Endometrial microvascular endothelial cells (primary cell): ENCODE measurements around the gene DOCK2. TPM values are rescaled to one million over a fixed set of nuclear protein-coding genes. Genes with fewer than 3 reads are reported as not detected.

Experiments used
- in situ Hi-C: cut with HindIII; loops from 2 replicates; pipeline ENCODE4 v1.10.0; 2017; ENCODE audit warnings: low sequenced_read_pairs, low pct_unique_long_range_greater_than_20kb; ENCODE audit errors: inconsistent ontology term
- total RNA-seq: library from RNA; depleted of rRNA; stranded (reverse); fragments of >200 nt; gene quantifications from one replicate; pipeline ENCODE4 v1.2.3, GENCODE V29; 2015; ENCODE audit errors: inconsistent ontology term

The DOCK2 gene
- total RNA-seq, 1 donor from 2014 or later: not detected

DNA sequence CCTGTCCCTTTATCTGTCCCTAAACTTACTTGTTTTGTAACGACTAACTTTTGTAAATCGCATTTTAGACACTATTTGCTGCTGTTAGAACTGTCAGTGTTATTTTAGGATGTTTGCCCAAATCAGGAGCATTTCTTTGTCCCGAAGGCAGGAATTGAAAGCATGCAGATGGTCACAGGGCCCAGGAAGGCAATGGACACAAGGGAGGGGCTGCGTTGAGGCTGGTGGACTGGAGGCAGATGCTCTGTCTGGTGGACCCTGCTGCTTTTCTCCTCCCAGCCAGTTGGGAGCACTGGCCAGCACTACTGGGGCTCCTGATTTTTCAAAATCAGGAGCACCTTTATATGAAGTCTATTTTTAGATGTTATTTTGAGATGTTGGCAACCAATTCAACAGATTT lies 31.7 kb downstream of the DOCK2 start:
- in situ Hi-C loops: no loop called here

DNA sequence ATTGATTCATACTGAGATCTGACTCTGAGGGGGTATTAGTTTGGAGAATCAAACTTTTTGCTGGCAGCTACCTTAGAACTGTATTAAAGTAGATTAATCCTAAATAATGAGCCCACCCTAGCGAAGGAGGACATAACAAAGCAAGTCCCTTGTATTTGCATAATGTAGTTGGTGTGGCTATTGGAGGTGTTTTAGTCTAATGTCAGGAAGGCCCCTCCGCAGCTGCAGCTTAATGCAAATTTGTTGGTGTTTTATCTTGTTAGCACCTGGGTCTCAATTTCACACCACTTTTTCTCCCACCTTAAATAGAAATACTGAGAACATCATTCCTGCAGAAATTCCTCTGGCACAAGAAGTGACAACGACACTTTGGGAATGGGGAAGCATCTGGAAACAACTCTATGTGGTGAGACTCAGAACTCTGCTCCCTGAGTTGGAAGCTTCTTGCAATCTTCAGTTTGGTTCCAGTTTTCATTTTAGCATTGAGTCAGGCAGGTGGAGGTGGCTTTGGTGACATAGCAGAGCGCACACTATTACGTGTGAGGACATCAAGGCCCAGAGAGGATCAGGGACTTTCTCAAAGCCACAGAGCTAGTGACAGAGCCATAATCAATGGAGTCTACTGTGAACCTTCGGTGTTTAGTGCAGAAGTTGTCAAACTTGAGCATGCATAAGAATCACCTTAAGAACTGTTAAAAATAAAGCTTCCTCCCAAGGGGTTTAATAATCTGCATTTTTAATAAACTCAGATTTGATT lies 33.9 kb downstream of the DOCK2 start:
- in situ Hi-C loops: no loop called here

DNA sequence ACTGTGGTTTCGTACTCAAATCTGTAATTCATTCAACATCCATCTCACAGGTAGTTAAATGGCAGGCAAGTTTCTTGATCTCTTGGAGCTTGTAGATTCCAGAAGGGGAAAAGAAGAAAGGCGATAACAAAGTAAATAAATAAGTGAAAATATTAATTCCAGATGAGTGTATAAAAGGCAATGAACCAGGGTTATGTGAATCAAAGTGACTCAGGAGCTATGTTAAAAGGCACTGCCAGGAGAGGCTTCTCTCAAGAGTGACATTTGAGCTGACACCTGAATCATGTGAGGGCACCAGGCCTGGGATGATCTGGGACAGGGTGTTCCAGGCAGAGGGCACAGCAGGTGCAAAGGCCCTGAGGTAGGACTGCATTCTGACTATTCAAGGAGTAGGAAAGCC lies 45.0 kb downstream of the DOCK2 start:
- in situ Hi-C loops: no loop called here

DNA sequence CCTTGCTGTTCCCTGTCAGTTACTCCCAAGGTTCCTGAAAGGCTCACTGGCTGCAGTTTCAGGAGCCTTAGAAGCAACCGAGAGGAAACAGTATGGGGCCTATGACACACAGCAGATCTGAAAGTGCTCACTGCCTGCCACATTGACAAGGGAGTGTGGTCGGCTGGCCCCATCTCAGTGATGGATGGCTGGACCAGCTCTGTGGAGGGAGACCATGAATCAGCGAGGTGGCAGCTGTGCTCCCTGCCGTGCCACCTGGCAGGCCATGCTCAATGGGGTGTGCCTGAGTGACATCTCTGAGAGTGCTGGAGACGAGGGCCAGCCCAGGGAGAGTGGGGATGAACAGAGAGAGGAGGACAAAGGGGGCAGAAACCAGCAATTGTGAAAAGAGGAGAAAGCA lies 49.1 kb downstream of the DOCK2 start:
- in situ Hi-C loops: no loop called here

DNA sequence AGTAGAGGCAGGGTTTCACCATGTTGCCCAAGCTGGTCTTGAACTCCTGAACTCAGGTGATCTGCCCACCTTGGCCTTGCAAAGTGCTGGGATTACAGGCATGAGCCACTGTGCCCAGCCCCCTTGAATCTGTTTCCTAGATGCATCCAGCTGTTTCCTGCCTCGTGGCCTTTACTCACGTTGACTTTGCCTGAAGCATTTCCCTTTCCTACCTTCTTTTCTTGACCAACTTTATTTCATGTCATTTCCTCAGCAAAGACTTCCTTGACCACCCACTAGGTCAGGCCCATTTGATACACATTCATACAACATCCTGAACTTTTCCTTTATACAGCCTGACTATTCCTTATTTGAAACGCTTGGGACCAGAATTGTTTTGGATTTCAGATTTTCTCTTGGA lies 51.0 kb downstream of the DOCK2 start:
- in situ Hi-C loops: no loop called here

DNA sequence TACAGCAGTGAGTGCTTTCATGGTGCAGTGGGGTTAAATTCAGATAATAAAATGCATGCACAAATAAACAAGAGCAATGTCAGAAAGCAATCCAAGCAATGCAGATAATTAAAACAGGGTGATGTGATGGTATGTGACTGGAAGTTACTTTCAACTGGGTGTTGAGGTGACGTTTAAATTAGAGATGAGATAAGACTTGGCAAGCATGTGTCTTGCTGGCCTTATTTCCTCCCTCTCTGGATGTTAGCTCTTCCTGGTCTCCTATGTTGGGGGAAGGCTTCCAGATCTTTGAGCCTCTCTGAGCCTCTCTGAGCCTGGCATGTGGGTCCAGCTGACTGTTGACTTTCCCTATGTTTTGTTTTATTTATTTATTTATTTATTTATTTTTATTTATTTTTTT lies 54.4 kb downstream of the DOCK2 start:
- in situ Hi-C loops: no loop called here

DNA sequence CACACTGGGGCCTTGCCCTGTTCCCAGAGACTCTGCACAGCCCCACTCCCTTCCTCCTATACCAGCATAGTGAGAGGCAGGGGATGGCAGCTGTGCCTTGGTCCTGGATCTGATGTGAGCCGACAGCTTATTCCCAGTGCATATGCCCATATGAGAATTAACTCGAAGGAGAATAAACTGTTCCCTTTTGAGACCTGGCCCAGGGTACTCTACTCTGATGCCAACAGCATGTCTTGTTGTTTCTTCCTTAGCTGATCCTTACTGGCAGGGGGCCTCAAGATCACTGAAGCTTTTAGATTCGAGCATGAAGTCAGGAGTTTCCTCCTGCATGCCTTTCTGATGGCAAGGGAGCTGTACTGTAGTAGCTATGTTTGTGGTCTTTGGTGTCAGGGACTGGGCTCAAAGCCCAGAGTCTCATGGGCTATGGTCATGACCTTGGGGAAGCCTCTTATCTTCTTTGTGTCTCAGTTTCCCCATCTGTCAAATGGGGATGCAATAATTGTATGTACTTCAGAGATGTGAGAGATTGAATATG lies 57.1 kb downstream of the DOCK2 start:
- in situ Hi-C loops: no loop called here

DNA sequence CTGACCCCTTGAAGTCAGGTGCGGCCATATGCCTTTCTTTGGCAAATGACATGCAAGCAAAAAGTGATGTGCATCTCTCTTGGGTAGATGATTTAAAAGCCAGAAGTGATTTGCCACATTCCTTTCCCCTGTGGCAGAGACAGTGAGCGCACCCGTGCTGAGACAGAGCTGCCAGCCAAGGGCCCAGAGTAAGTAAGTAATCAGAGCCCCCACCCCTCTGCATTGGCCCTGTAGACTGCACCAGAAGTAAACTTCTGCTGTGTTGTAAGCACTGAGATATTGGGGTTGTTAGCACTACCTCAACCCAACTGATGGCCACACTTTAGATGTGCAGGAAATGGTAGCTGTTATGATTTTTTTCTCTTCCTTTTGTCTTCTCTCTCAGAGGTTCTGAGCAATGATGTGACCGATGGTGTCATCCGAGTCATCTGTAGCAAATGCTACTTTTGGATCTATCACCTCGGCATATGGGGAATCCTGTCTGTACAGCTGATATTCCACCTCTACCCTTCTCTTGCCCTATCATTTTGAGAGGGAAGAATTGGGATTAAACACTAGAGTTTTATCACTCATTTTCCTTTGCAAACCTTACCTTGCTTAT lies 58.0 kb downstream of the DOCK2 start:
- in situ Hi-C loops: no loop called here

DNA sequence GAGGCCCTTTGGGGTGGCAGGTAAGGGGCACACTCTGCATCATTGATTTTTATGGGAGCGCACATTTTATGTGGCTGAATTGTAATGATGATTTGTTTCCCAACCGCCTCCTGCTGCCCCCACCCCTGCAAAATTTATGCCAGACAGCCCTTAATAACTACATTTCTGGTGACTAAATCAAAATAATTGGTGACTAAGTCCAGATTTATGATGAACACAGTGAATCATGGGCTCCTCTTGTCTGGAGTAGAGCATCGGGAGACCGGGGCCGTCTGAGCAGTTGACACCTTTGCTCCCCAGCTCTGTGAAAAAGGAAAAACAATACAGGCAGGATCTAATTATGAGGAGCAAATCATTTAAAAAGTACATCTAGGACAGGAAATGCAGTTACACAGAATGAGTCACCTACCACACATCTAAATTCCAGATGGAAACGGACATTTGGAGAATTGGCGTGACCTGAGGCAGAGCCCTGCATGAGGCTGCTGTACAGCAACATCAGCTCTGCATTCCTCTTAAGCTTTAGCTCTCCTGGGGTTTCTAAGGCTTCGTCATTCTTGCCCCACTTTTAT lies 58.9 kb downstream of the DOCK2 start:
- in situ Hi-C loops: no loop called here

DNA sequence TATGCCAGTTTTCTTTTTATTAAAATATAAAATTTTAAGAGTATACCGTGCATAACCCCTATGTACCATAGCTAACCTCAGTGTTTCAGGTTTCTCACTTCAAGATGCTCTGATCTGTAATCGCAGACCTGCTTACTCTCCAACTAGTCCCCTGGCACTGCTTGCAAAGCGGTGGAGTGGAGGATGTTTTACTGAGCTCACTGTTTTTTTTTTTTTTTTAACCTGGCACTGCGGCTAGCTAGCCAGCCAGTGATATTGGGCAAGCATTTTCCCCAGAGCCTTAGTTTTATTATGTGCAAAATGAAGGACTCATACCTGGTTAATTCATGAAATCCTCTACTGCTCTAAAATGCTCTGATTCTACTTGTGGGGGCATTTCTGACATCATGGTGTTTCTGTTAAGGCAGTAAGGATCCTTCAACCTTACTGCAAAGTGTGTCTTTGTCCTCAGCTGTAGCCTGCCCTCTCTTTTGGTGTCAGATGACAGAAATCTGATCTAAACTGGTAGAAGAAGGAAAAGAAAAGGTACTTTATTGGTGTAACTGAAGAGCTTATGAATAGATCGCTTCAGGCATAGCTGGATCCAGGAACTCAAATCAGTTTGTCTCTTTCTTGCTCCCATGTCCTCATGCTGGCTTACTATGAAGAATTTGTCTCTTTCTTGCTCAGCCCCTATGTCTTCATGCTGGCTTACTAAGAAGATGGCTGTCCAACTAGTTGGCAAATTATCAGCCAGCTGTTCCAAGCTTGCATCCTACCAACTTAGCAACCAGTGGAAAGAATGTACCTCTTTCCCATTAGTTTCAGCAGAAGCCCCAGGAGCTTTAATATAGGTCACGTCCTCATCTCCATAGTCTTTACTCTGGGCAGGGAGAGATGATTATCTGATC lies 59.8 kb downstream of the DOCK2 start:
- in situ Hi-C loops: no loop called here

DNA sequence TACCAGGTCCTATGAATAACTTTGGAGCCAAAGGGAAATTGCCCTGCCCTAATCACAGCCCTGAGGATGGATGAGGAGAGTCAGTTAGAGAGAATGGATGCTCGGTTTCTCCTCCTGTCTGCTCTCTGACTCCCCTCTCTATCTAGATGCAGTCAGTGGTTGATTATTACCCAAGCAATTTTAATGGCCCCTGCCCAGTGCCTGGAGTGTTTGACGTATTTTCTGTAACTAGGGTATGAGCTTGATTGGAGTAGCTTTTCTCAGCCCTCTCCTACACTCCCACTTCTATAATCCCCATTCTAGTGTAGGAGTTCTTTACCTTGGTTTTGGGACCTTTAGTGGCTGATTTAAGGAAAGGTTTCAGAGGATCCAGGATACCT lies 60.4 kb downstream of the DOCK2 start:
- in situ Hi-C loops: no loop called here

DNA sequence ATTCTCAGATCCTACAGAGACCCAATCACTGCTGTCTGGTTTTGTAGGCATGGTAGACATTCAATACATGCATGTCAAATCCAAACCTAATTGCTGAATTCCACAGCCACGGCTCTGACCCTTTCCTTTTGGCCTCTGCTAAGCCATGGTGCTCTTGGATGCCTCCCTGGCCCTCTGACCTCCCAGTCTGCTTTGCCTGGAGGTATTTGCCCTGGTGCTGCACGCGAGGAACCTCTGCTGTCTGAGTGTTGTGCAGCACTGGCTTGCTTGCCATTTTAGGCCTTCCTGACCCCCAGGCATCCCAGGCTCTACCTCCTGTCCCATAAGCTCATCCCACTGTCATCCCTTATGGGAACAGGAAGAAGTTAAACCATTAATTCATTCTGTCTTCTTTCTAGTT lies 60.9 kb downstream of the DOCK2 start:
- in situ Hi-C loops: no loop called here

DNA sequence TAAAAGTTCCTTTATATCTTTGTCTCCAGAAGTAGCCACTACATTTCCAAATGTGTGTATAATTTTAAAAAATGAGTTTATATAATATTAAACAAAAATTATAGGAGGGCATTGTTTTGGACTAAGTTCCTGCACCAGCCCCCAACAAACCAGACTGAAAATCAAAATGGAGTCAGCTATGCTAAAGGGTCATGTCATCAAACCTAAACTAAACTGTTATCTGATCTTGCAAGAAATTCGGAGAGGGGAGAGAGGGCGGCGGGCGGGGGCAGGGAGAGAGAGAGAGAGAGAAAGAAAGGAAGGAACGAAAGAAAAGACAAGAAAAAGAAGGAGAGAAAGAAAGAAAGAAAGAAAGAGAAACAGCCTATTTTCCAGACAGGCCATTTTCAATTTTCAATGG lies 63.5 kb downstream of the DOCK2 start:
- in situ Hi-C loops: no loop called here

DNA sequence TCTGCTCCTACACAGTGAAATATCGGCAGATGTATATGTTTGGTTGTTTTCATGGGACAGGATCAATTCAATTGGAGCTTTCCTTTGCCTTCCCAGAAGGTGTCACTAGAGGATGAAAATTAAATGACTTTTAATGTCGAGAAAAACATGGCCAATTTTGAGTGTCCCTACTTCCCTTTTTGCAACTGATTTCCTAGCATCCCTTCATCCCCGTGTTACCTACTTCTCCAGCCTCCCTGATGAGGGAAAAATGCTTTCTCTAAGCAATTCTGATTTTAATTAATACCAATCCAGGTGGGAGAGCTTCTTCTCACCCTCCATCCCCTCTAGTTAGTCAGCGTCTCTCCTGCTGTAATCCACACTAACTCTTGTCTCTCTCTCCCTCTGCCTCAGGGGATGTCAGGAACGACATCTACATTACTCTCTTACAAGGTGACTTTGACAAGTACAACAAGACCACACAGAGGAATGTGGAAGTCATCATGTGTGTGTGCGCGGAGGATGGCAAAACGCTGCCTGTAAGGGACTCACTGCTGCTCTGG lies 64.9 kb downstream of the DOCK2 start:
- in situ Hi-C loops: no loop called here

DNA sequence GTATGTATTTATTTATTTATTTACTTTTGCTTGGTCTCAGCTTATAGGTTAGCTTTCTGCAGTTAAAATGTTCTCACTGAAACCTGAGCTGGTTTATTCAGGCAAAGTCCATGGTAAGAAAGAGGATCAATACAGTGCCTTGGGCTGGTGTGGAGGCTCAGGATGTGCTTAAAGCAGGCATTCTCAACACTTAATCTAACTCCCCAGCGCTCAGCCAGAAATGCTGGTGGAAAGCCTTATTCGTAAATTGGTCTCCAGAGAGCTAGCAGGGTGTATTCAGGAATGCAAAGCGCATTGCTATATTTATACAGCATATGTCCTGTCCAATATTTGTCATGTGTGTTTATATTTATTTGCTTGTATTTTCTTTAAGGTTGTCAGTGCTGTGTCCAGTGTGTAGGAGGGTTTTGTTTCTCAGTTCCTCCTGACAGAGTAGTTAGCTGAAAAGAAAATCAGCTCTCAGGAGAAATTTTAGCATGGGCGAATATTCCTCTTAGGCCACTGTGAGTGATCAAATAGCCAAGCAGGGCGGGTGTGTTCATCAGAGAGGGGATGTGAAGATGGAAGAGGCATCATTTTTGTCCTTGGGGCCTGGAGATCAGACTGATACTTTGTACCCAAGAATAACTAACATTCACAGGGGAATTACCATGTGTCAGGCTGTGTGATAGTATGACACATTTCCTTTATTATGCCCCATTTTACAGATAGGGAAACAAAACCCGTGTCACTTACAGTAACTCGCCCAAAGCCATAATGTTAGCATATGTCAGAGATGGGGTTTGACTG lies 65.8 kb downstream of the DOCK2 start:
- in situ Hi-C loops: no loop called here

DNA sequence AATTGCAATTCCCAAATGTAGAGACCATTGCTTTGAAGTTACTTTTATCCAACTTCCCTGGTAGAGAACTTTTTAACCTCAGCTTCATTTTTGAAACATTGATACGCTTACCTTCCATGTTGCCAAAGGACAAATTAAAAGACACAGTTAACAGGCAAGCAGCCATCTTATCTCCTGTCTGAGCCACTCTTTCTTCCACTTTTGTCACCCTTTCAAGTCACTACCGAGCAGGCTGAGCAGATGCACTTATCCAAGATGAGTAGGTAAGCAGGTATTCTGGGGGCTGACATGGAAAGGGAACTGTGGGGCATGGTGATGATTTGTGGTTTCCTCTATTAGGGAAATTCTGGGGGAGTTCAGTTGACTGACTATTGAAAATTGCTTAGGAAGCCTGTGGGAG lies 66.7 kb downstream of the DOCK2 start:
- in situ Hi-C loops: no loop called here

DNA sequence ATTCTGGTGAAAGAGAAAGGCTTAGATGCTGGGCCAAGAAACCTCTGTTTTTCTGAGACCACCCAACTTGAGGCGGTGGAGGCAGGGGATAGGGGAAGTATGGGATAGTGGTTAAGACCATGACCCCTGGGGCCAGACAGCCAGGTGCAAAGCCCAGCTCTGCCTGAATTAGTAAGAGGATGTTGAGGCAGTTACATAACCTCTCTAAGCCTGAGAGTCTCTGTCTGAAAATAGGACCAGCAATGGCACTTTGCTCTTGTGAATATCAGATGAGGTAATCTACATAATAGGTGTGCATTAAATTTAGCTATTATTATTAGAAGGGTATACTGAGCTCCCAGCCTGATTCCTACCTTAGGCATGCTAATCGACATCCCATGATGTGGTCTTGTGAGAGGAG lies 68.2 kb downstream of the DOCK2 start:
- in situ Hi-C loops: no loop called here

DNA sequence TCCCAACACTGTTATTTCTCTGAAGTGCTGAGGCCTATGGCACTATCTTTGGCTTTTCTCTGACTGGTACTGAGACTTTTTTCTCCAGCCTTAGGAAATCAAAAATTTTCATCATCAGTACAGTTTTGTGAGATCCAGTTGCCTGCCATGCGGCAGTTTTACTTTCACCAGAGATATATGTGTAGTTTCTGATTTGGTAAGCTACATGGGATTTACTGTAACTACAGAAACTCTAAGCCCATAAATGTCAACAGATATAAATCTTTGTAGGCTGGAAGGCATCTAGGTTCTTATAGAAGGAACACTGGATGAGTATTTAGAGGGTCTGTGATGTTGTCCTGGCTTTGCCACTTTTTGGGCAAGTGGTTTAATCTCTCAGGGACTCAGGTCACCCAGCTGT lies 69.0 kb downstream of the DOCK2 start:
- in situ Hi-C loops: no loop called here
